ENCODE measurements around the gene RBMS1. TPM values are rescaled to one million over a fixed set of nuclear protein-coding genes. Genes with fewer than 3 reads are reported as not detected.

Gene RBMS1
- total RNA-seq, 2 experiments from 2014 or later, result 35.8 to 38.6 TPM

DNA sequence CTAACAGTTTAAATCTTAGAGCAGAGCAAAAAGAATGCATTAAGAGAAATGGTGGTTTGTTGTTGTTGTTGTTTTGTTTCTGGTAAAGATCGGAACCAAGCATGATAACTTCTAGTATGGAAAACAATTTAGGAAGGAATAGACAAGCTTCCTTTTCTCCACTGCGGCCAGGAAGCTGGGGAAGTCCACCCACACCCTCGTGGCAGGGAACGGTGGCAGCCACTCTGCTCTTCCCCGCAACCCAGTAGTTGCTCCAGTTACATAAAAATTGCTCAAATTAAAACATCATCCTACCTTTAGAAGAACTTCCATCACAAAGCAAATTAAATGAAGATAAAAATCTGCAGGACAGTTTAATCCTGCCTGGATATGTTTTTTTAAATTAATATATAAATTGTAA lies 113.0 kb downstream of the RBMS1 start:
- intact Hi-C loops (cut with micrococcal nuclease), result no loop called here
- no peaks in the 10 kb centered on the region for H3K27me3 Mint-ChIP-seq
- no peak for DNase-seq
- no peak overlapping the region for H3K27ac Mint-ChIP-seq
- no peak overlapping the region for H3K4me3 Mint-ChIP-seq
- no peaks in the 10 kb centered on the region for H3K36me3 Mint-ChIP-seq (ENCODE audit: low read depth)
- ChIA-PET POLR2A (no interaction called here), CTCF (interaction anchor here (1.5 to 2.7 kb wide), 3 partner anchors 10 to 27 kb away, joined by 4 to 8 read pairs (median 6); no protein-coding TSS in a partner anchor)
- ATAC-seq, result no peak
- H3K9me3 Mint-ChIP-seq, result no peaks in the 10 kb centered on the region
- TF ChIP-seq, protein P1, sequence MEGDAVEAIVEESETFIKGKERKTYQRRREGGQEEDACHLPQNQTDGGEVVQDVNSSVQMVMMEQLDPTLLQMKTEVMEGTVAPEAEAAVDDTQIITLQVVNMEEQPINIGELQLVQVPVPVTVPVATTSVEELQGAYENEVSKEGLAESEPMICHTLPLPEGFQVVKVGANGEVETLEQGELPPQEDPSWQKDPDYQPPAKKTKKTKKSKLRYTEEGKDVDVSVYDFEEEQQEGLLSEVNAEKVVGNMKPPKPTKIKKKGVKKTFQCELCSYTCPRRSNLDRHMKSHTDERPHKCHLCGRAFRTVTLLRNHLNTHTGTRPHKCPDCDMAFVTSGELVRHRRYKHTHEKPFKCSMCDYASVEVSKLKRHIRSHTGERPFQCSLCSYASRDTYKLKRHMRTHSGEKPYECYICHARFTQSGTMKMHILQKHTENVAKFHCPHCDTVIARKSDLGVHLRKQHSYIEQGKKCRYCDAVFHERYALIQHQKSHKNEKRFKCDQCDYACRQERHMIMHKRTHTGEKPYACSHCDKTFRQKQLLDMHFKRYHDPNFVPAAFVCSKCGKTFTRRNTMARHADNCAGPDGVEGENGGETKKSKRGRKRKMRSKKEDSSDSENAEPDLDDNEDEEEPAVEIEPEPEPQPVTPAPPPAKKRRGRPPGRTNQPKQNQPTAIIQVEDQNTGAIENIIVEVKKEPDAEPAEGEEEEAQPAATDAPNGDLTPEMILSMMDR (IDR thresholded peaks at IDR 0.05), result no peak
- H3K4me1 Mint-ChIP-seq (ENCODE audit: low read depth), result peaks cover 83% of the 10 kb centered on the region

DNA sequence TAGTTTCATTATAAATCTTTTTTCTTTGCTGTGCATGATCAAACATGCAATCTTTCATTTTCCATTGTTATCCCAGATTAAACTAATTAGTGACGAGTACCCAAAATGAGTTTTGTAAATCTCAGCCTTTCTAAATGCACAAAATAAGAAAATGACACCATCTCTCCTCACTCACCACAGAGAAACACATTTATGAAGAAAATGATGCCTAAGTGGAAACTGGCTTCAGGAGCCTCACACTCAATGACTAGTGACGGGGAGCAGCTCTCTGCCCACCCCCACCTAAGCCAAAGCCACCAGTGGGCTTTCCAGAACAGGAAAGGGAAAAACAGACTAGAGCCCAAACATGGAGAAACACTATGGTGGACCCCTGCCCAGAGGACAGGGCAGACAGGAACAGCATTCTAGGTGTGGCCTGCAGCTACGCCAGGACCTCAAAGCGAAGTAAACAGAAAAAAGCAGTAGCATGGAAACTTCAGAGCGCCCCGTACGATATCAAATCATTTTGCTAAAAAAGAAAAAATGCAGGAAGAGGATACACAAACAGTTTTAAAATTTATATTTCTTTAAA lies 113.5 kb downstream of the RBMS1 start:
- no peak overlapping the region for H3K27ac Mint-ChIP-seq
- ATAC-seq (no peak), DNase-seq (no peak)
- H3K4me3 Mint-ChIP-seq, result no peak overlapping the region
- intact Hi-C loops (cut with micrococcal nuclease), result no loop called here
- peaks cover 84% of the 10 kb centered on the region for H3K4me1 Mint-ChIP-seq (ENCODE audit: low read depth)
- no peaks in the 10 kb centered on the region for H3K9me3 Mint-ChIP-seq
- ChIA-PET CTCF (interaction anchor here (2.7 kb wide), 1 partner anchor 27 kb away, joined by 8 read pairs; no protein-coding TSS in a partner anchor), POLR2A (no interaction called here)
- H3K27me3 Mint-ChIP-seq, result no peaks in the 10 kb centered on the region
- TF ChIP-seq, protein P1 (IDR thresholded peaks at IDR 0.05), result no peak
- no peaks in the 10 kb centered on the region for H3K36me3 Mint-ChIP-seq (ENCODE audit: low read depth)

DNA sequence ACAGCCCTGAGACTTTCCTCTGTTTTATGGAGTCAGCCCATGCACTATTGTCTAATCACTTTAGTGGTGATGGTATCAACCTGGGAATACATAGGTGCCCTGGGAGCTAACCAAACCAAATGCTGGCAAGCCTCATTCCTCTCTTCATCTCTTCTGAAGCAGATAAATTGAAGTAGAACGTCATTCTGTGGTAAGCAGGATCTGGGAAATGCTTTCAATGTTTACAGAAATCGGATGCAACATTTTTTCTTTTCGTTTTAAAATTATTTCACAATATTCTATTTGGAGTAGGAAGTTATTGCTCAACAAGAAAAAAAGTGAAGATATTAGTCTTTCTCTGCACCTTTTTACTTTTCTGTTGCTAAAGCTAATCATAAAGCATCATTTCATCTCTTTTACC lies 114.2 kb downstream of the RBMS1 start:
- POLR2A ChIA-PET, result no interaction called here
- H3K27ac Mint-ChIP-seq, result no peak overlapping the region
- CTCF ChIA-PET, result no interaction called here

DNA sequence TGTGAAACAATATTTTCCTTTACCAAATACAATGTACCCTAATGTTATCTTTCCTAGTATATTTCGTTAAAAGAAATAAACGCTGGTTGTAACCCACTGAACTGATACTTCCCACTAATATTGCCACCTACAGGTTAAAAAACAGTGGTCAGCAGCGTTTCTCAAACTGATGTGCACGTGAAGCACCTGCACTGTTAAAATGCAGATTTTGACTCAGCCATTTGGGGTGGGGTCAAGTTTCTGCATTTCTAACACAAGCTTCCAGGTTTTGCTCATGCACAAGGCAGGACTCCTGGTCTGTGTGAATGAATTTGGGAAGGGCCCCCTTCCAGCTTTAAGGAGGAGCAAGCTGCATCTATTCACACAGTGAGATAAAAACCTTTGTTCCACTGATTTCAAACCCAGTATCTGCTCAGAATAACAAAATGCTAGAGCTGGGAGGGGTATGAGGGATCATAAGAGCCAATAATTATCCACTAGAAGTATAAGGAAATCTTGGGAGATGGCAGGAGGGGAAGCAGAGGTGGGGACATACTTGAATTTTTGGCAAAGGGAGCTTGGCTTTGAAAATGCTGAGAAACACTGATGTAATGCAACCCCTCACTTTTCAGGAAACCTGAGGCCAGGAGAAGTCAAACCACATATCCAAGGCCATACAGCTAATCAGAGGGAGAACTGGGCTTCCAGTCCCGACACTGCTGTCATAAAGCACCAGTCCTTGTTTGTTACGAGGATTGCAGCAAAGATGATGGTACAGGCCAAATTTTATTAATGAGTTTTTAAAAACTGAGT lies 116.2 kb downstream of the RBMS1 start:
- ATAC-seq, result no peak
- intact Hi-C loops (cut with micrococcal nuclease), result no loop called here
- Mint-ChIP-seq H3K4me3 (no peak overlapping the region), H3K36me3 (ENCODE audit: low read depth) (peaks cover 3% of the 10 kb centered on the region), H3K4me1 (ENCODE audit: low read depth) (peaks cover 92% of the 10 kb centered on the region), H3K27ac (no peak overlapping the region), H3K9me3 (no peaks in the 10 kb centered on the region), H3K27me3 (no peaks in the 10 kb centered on the region)
- TF ChIP-seq, protein P1 (IDR thresholded peaks at IDR 0.05), result no peak
- POLR2A ChIA-PET, result interaction anchor here (0.8 to 1.1 kb wide), 3 partner anchors 15 to 289 kb away, joined by 3 read pairs; no protein-coding TSS in a partner anchor
- DNase-seq, result no peak
- CTCF ChIA-PET, result interaction anchor here (1.0 to 1.3 kb wide), 3 partner anchors 10 to 16 kb away, joined by 3 to 4 read pairs (median 3); no protein-coding TSS in a partner anchor

More for the DNA sequence above, 114.2 kb downstream of the RBMS1 start:
- Mint-ChIP-seq H3K4me1 (ENCODE audit: low read depth) (peaks cover 84% of the 10 kb centered on the region), H3K27me3 (no peaks in the 10 kb centered on the region), H3K36me3 (ENCODE audit: low read depth) (no peaks in the 10 kb centered on the region), H3K9me3 (no peaks in the 10 kb centered on the region), H3K4me3 (no peak overlapping the region)
- DNase-seq (no peak), ATAC-seq (no peak)
- TF ChIP-seq, protein P1 (IDR thresholded peaks at IDR 0.05), result no peak
- intact Hi-C loops (cut with micrococcal nuclease), result no loop called here

DNA sequence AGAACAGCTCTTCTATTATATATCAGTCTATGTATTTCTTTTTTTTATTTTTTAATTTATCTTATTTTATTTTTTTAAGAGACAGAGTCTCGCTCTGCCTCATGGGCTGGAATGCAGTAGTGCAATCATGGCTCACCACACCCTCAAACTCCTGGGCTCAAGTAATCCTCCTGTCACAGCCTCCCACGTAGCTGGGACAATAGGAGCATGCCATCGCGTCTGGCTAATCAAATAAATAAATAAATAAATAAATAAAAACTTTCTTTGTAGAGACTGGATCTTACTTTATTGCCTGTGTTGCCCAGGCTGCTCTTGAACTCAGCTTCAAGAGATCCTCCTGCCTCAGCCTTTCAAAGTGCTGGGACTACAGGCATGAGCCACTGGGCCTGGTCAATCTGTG lies 117.0 kb downstream of the RBMS1 start:
- H3K27ac Mint-ChIP-seq, result no peak overlapping the region

More for the DNA sequence above, 117.0 kb downstream of the RBMS1 start:
- intact Hi-C loops (cut with micrococcal nuclease), result no loop called here
- TF ChIP-seq, protein P1 (IDR thresholded peaks at IDR 0.05), result no peak
- ChIA-PET CTCF (interaction anchor here (0.7 to 2.4 kb wide), 5 partner anchors 9 to 54 kb away, joined by 3 to 10 read pairs (median 3); no protein-coding TSS in a partner anchor), POLR2A (interaction anchor here (1.0 kb wide), 1 partner anchor 13 kb away, joined by 5 read pairs; no protein-coding TSS in a partner anchor)
- no peak for DNase-seq
- Mint-ChIP-seq H3K27me3 (no peaks in the 10 kb centered on the region), H3K36me3 (ENCODE audit: low read depth) (peaks cover 3% of the 10 kb centered on the region), H3K4me3 (no peak overlapping the region), H3K4me1 (ENCODE audit: low read depth) (peaks cover 93% of the 10 kb centered on the region), H3K9me3 (no peaks in the 10 kb centered on the region)
- no peak for ATAC-seq

Measured in activated CD8-positive, alpha-beta T cell treated with anti-CD3 and anti-CD28 coated beads for 36 hours (primary cell).